ENCODE measurements around the gene NAIF1.
"Not testable (repeated sequence)": the region's sequence is repeated elsewhere in the genome, so short reads cannot be mapped to it uniquely, and the experiment has no call there.

GRCh38 chr9:128040783-128041182 lies 26.3 kb downstream of the NAIF1 start:
- TF ChIP-seq EZH2 (IDR thresholded peaks at IDR 0.05; ENCODE audit: low read depth): not testable (repeated sequence)
- TF ChIP-seq, protein P1, sequence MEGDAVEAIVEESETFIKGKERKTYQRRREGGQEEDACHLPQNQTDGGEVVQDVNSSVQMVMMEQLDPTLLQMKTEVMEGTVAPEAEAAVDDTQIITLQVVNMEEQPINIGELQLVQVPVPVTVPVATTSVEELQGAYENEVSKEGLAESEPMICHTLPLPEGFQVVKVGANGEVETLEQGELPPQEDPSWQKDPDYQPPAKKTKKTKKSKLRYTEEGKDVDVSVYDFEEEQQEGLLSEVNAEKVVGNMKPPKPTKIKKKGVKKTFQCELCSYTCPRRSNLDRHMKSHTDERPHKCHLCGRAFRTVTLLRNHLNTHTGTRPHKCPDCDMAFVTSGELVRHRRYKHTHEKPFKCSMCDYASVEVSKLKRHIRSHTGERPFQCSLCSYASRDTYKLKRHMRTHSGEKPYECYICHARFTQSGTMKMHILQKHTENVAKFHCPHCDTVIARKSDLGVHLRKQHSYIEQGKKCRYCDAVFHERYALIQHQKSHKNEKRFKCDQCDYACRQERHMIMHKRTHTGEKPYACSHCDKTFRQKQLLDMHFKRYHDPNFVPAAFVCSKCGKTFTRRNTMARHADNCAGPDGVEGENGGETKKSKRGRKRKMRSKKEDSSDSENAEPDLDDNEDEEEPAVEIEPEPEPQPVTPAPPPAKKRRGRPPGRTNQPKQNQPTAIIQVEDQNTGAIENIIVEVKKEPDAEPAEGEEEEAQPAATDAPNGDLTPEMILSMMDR (conservative IDR thresholded peaks at IDR 0.05): not testable (repeated sequence)
